ENCODE measurements around the gene GPR35. TPM values are rescaled to one million over a fixed set of nuclear protein-coding genes. Genes with fewer than 3 reads are reported as not detected.
A peak's percentile ranks its signal among the peaks of the same experiment; 100 is the strongest.

GPR35 gene
- total and polyA plus RNA-seq, 7 experiments from 2014 or later = 0.20 to 19.0 (median 8.4) TPM

- Mint-ChIP-seq H3K4me3 (no peak overlapping the region), H3K4me1 (no peaks in the 10 kb centered on the region), H3K27me3 (peaks cover 0 to 4% (median 0%) of the 10 kb centered on the region in 5 donors), H3K27ac (peak overlapping the region in 1 of 9 donors; percentile 90), H3K36me3 (peaks cover 0 to 20% (median 7%) of the 10 kb centered on the region in 5 donors), H3K9me3 (peaks cover 4 to 22% (median 15%) of the 10 kb centered on the region in 11 donors)
- Histone ChIP-seq H3K27ac (ENCODE audit: low read depth, low read length) (no peak overlapping the region), H3K4me3 (ENCODE audit: low read length) (no peak overlapping the region), H3K36me3 (ENCODE audit: control insufficient read depth in 2 of 3, insufficient read depth in 3 of 3, low read length in 3 of 3) (no peaks in the 10 kb centered on the region), H3K9me3 (ENCODE audit: control insufficient read depth in 2 of 3, low read length in 3 of 3) (peaks cover 0 to 8% (median 0%) of the 10 kb centered on the region in 3 experiments), H3K4me1 (ENCODE audit: control insufficient read depth in 2 of 2, insufficient read depth in 2 of 2, low read length in 2 of 2) (no peaks in the 10 kb centered on the region), H3K27me3 (ENCODE audit: control insufficient read depth in 2 of 2, insufficient read depth in 2 of 2, low read length in 2 of 2) (no peaks in the 10 kb centered on the region)
- no peak for DNase-seq
- ATAC-seq = no peak
- ChIA-PET POLR2A (no interaction called here), CTCF (no interaction called here)
- intact Hi-C loops (cut with micrococcal nuclease) = no loop called here
Observed at GRCh38 chr2:240637901-240638345, 12.6 kb downstream of the GPR35 start.

GRCh38 chr2:240638512-240639160 lies 13.4 kb downstream of the GPR35 start:
- peaks cover 0 to 4% (median 0%) of the 10 kb centered on the region in 5 donors for H3K27me3 Mint-ChIP-seq
- H3K36me3 Mint-ChIP-seq = peaks cover 0 to 13% (median under 1%) of the 10 kb centered on the region in 5 donors
- no peaks in the 10 kb centered on the region for H3K4me1 ChIP-seq (ENCODE audit: control insufficient read depth in 2 of 2, insufficient read depth in 2 of 2, low read length in 2 of 2)
- ATAC-seq (no peak), DNase-seq (no peak)
- H3K27ac ChIP-seq (ENCODE audit: low read depth, low read length) = no peak overlapping the region
- ChIA-PET POLR2A (no interaction called here), CTCF (interaction anchor here (0.6 kb wide), 1 partner anchor 57 kb away, joined by 3 read pairs; no protein-coding TSS in a partner anchor)
- H3K4me3 Mint-ChIP-seq = peak overlapping the region in 1 of 10 donors; percentile 47
- no peaks in the 10 kb centered on the region for H3K27me3 ChIP-seq (ENCODE audit: control insufficient read depth in 2 of 2, insufficient read depth in 2 of 2, low read length in 2 of 2)
- H3K36me3 ChIP-seq (ENCODE audit: control insufficient read depth in 2 of 3, insufficient read depth in 3 of 3, low read length in 3 of 3) = no peaks in the 10 kb centered on the region
- peak overlapping the region in 1 of 9 donors; percentile 47 for H3K27ac Mint-ChIP-seq
- peaks cover 0 to 5% (median 0%) of the 10 kb centered on the region in 3 experiments for H3K9me3 ChIP-seq (ENCODE audit: control insufficient read depth in 2 of 3, low read length in 3 of 3)
- no peak overlapping the region for H3K4me3 ChIP-seq (ENCODE audit: low read length)
- no peaks in the 10 kb centered on the region for H3K4me1 Mint-ChIP-seq
- intact Hi-C loops (cut with micrococcal nuclease) = no loop called here
- H3K9me3 Mint-ChIP-seq = peaks cover 0 to 15% (median 9%) of the 10 kb centered on the region in 11 donors

- peaks cover 0 to 5% (median 0%) of the 10 kb centered on the region in 5 donors for H3K36me3 Mint-ChIP-seq
- Histone ChIP-seq H3K27me3 (ENCODE audit: control insufficient read depth in 2 of 2, insufficient read depth in 2 of 2, low read length in 2 of 2) (no peaks in the 10 kb centered on the region), H3K4me1 (ENCODE audit: control insufficient read depth in 2 of 2, insufficient read depth in 2 of 2, low read length in 2 of 2) (no peaks in the 10 kb centered on the region), H3K4me3 (ENCODE audit: low read length) (no peak overlapping the region), H3K27ac (ENCODE audit: low read depth, low read length) (no peak overlapping the region), H3K36me3 (ENCODE audit: control insufficient read depth in 2 of 3, insufficient read depth in 3 of 3, low read length in 3 of 3) (no peaks in the 10 kb centered on the region), H3K9me3 (ENCODE audit: control insufficient read depth in 2 of 3, low read length in 3 of 3) (no peaks in the 10 kb centered on the region)
- peaks cover 0 to 6% (median 3%) of the 10 kb centered on the region in 11 donors for H3K9me3 Mint-ChIP-seq
- H3K27me3 Mint-ChIP-seq = peaks cover 0 to 4% (median 0%) of the 10 kb centered on the region in 5 donors
- H3K27ac Mint-ChIP-seq = no peak overlapping the region
- DNase-seq (no peak), ATAC-seq (no peak)
- no peak overlapping the region for H3K4me3 Mint-ChIP-seq
- ChIA-PET CTCF (interaction anchor here (0.6 kb wide), 2 partner anchors 58 to 1311 kb away, joined by 3 read pairs; no protein-coding TSS in a partner anchor), POLR2A (no interaction called here)
- peaks cover 0 to under 1% (median 0%) of the 10 kb centered on the region in 7 donors for H3K4me1 Mint-ChIP-seq
- intact Hi-C loops (cut with micrococcal nuclease) = no loop called here
Observed at GRCh38 chr2:240639566-240639965, 14.3 kb downstream of the GPR35 start.

- Mint-ChIP-seq H3K4me1 (peaks cover 0 to 4% (median 3%) of the 10 kb centered on the region in 7 donors), H3K27me3 (peaks cover 0 to 4% (median 0%) of the 10 kb centered on the region in 5 donors), H3K9me3 (peaks cover 0 to 2% (median 0%) of the 10 kb centered on the region in 11 donors), H3K27ac (no peak overlapping the region), H3K36me3 (no peaks in the 10 kb centered on the region), H3K4me3 (no peak overlapping the region)
- H3K4me1 ChIP-seq (ENCODE audit: control insufficient read depth in 2 of 2, insufficient read depth in 2 of 2, low read length in 2 of 2) = peaks cover 0 to 4% of the 10 kb centered on the region in 2 donors
- no peaks in the 10 kb centered on the region for H3K9me3 ChIP-seq (ENCODE audit: control insufficient read depth in 2 of 3, low read length in 3 of 3)
- no peak overlapping the region for H3K27ac ChIP-seq (ENCODE audit: low read depth, low read length)
- no peaks in the 10 kb centered on the region for H3K27me3 ChIP-seq (ENCODE audit: control insufficient read depth in 2 of 2, insufficient read depth in 2 of 2, low read length in 2 of 2)
- DNase-seq (no peak), ATAC-seq (no peak)
- ChIA-PET POLR2A (no interaction called here), CTCF (no interaction called here)
- H3K4me3 ChIP-seq (ENCODE audit: low read length) = no peak overlapping the region
- no peaks in the 10 kb centered on the region for H3K36me3 ChIP-seq (ENCODE audit: control insufficient read depth in 2 of 3, insufficient read depth in 3 of 3, low read length in 3 of 3)
- intact Hi-C loops (cut with micrococcal nuclease) = no loop called here
Observed at GRCh38 chr2:240640939-240641338, 15.7 kb downstream of the GPR35 start.

GRCh38 chr2:240642061-240642805 lies 17.0 kb downstream of the GPR35 start:
- peaks cover 0 to 2% (median 0%) of the 10 kb centered on the region in 11 donors for H3K9me3 Mint-ChIP-seq
- no peak overlapping the region for H3K4me3 Mint-ChIP-seq

GRCh38 chr2:240642806-240643092 lies 17.5 kb downstream of the GPR35 start:
- no peak overlapping the region for H3K4me3 ChIP-seq (ENCODE audit: low read length)
- Mint-ChIP-seq H3K27ac (no peak overlapping the region), H3K36me3 (no peaks in the 10 kb centered on the region), H3K27me3 (peaks cover 0 to 8% (median 4%) of the 10 kb centered on the region in 5 donors), H3K4me3 (no peak overlapping the region), H3K9me3 (peaks cover 0 to 2% (median 0%) of the 10 kb centered on the region in 11 donors), H3K4me1 (peaks cover 0 to 9% (median 8%) of the 10 kb centered on the region in 7 donors)
- H3K36me3 ChIP-seq (ENCODE audit: control insufficient read depth in 2 of 3, insufficient read depth in 3 of 3, low read length in 3 of 3) = no peaks in the 10 kb centered on the region
- H3K4me1 ChIP-seq (ENCODE audit: control insufficient read depth in 2 of 2, insufficient read depth in 2 of 2, low read length in 2 of 2) = peaks cover 0 to 4% of the 10 kb centered on the region in 2 donors
- DNase-seq = no peak
- H3K9me3 ChIP-seq (ENCODE audit: control insufficient read depth in 2 of 3, low read length in 3 of 3) = no peaks in the 10 kb centered on the region
- ChIA-PET POLR2A (no interaction called here), CTCF (no interaction called here)
- H3K27ac ChIP-seq (ENCODE audit: low read depth, low read length) = no peak overlapping the region
- intact Hi-C loops (cut with micrococcal nuclease) = no loop called here
- ATAC-seq = no peak
- H3K27me3 ChIP-seq (ENCODE audit: control insufficient read depth in 2 of 2, insufficient read depth in 2 of 2, low read length in 2 of 2) = no peaks in the 10 kb centered on the region

More at GRCh38 chr2:240642061-240642805, 17.0 kb downstream of the GPR35 start:
- ChIA-PET CTCF (no interaction called here), POLR2A (no interaction called here)
- DNase-seq (no peak), ATAC-seq (no peak)
- Mint-ChIP-seq H3K36me3 (no peaks in the 10 kb centered on the region), H3K4me1 (peaks cover 0 to 9% (median 8%) of the 10 kb centered on the region in 7 donors), H3K27ac (no peak overlapping the region), H3K27me3 (peaks cover 0 to 4% (median 0%) of the 10 kb centered on the region in 5 donors)
- Histone ChIP-seq H3K36me3 (ENCODE audit: control insufficient read depth in 2 of 3, insufficient read depth in 3 of 3, low read length in 3 of 3) (no peaks in the 10 kb centered on the region), H3K4me1 (ENCODE audit: control insufficient read depth in 2 of 2, insufficient read depth in 2 of 2, low read length in 2 of 2) (peaks cover 0 to 4% of the 10 kb centered on the region in 2 donors), H3K27ac (ENCODE audit: low read depth, low read length) (no peak overlapping the region), H3K27me3 (ENCODE audit: control insufficient read depth in 2 of 2, insufficient read depth in 2 of 2, low read length in 2 of 2) (no peaks in the 10 kb centered on the region), H3K4me3 (ENCODE audit: low read length) (no peak overlapping the region), H3K9me3 (ENCODE audit: control insufficient read depth in 2 of 3, low read length in 3 of 3) (no peaks in the 10 kb centered on the region)
- intact Hi-C loops (cut with micrococcal nuclease) = no loop called here

Measured in naive thymus-derived CD4-positive, alpha-beta T cell (primary cell).